NCI-H226 (cell line): Measurements from ENCODE around the gene OR51S1.
"Not testable (repeated sequence)": the region's sequence is repeated elsewhere in the genome, so short reads cannot be mapped to it uniquely, and the experiment has no call there.

Experiments used
- DNase-seq: peaks from one replicate; pipeline ENCODE4 v3.0.0-alpha.2; 2015

Gene OR51S1

GRCh38 chr11:4801316-4801715 is 47.7 kb downstream of the OR51S1 start:
- DNase-seq = not testable (repeated sequence)

- DNase-seq = no peak
Observed at GRCh38 chr11:4798427-4799183, 50.4 kb downstream of the OR51S1 start.
